NCI-H2029 treated with DMSO at 0.1 percent for 48 hours (cell line): ENCODE results near the gene TSGA10IP.

ENCODE experiments used
- DNase-seq: peaks from one replicate; lab custom pipeline; 2025; lab: John Stamatoyannopoulos, UW

TSGA10IP gene

DNA sequence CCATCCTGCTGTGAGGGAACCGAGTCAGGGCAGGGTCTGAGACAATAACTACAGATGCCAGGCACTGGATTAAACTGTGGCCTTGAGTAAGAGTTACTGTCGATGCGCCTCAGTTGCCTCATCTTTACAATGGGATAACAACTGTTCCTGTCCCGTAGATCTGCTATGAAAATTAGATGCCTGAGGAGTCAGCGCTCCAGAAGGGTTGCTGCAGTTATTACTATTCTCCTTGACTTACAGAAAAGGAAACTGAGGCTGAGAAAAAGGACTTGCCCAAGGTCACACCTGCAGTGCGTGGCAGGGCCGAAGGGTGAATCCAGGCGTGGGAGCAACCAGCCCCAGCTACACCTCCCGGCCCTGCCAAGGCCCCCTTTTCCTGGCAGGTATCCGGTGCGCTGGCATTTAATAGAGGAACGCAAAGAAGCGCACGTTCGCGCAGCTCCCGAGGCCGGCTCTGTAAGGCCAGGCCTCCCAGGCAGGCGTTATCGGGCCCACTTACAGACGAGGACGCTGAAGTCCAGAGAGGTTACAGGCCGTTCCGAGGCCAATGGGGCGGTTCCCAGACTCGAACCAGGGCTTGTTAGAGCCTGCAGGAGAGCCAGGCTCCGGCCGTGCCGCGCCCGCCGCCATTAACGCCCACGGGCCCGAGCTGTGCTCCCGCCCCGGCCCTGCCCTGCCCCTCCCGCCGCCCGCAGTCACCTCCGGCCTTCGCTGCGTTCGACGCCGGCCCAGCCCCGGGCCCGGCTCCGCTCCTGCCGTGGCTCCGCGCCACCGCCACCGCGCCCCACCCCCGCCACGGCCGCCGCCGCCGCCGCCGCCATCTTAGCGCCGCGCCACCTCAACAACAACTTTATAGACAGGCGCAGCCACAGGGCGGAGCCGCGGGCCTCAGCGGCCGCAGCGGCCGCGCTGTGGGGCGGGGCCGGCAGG is 26.8 kb upstream of the TSGA10IP start, which contains the start of gene C11orf68:
Gene C11orf68 (minus strand): TSS at position 852 of the 930 bp plus-strand sequence. CDS start 31 bp downstream, at position 821.
- DNase-seq, result no peak

DNA sequence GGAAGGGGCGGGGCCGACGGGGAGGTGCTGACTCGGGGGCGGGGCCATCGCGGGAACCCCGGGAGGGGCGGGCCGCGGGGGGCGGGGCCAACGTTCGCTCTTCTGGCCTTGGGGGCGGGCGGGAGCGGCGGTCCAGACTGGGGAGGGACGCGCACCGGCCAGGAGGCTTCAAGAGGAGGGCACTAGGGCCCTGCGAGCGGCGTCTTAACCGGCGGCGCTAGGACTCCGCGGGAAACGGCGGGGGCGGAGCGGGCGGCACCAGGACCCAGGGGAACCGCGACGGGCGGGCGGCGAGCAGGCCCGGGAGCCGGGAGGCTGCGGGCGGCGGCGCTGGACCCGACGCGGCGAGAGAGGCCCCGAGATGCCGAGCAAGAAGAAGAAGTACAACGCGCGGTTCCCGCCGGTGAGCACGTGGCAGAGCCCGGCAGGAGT is 26.1 kb upstream of the TSGA10IP start, which contains the start of gene DRAP1:
Gene DRAP1 (plus strand): TSS at position 286 of the 432 bp plus-strand sequence. CDS start 76 bp downstream, at position 362.
- DNase-seq, result peak; percentile 85

GRCh38 chr11:65919573-65920371 is 25.5 kb upstream of the TSGA10IP start:
- no peak for DNase-seq

- no peak for DNase-seq
These were observed 24.9 kb upstream of the TSGA10IP start for GRCh38 chr11:65920372-65920802.

- DNase-seq, result no peak
These were observed 24.2 kb upstream of the TSGA10IP start for GRCh38 chr11:65921033-65921555.

- no peak for DNase-seq
These were observed 23.4 kb upstream of the TSGA10IP start for GRCh38 chr11:65921876-65922275.

DNA sequence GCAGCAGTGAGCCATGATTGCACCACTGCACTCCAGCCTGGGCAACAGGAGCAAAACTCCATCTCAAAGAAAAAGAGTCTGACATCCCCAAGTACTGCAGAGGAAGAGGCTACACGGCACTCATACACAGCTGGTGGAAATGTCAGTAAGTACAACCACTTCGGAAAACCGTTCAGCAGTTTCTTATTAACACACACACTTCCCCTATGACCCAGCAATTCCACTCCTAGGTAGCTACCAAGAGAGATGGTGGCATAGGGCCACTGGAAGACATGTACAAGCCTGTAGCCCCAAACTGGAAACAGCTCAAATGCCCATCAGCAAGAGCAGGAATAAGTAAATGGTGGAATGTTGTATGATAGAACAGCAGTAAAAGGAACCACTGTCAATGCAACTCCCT is 22.7 kb upstream of the TSGA10IP start:
- no peak for DNase-seq

DNA sequence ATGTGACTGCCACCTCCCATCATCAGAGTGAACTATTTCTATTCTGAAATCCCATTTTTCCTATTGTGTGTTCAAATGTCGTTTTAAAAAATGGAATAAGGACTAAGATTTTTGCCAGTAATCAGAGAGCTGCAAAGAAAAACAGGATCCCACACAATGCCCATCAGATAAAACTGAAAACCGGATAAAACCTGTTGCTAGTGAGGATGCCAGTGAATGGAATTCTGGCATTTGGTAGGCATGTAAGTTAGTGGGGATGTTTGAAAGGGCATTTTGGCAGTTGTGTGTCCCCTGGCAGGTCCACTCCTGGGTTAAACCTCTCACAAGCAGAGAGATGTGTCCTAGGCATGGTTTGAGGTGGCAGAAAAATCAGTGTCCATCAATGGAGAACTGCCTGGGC is 19.9 kb upstream of the TSGA10IP start:
- DNase-seq, result no peak

DNA sequence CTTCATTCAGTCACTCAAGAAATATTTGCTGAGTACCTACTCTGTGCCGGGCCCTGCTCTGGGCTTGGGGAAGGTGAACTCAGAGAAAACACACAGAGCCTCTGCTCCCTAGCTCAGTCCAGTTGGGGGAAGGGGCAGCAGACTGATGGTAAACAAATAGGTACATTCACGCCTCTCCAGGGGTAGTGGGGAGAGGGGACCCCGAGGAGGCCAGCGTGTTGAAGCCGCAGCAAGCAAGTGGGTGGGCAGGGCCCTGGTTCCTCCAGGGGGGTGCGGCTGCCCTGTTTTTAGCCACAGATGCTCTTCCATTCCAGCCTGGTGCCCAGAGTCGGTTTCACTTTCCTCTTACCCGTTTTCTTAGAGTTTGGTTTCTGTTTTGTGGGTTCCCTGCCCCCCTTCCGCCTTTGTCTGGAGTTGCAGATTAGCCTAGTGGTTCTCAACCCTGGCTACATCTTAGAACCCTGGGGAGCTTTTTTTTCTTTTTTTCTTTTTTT is 17.3 kb upstream of the TSGA10IP start:
- DNase-seq, result no peak

DNA sequence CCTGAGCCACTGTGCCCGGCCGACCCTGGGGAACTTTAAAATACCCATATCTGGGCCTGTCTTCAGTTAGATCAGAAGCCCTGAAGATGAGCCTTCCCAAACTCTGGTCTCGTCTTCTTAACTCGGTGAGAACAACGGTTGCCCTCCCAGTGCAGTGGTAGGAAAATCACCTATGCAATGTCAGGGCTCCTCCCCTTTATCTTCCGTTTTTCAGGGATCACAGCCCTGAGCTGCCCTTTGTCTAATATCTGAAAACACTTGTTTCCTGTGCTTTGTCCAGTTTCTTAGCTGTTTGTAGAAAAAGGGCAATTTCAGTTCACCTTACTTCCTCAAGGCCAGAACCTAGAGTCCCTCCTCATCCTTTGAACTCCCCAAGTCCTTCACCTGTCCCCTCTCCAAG is 16.6 kb upstream of the TSGA10IP start:
- no peak for DNase-seq

DNA sequence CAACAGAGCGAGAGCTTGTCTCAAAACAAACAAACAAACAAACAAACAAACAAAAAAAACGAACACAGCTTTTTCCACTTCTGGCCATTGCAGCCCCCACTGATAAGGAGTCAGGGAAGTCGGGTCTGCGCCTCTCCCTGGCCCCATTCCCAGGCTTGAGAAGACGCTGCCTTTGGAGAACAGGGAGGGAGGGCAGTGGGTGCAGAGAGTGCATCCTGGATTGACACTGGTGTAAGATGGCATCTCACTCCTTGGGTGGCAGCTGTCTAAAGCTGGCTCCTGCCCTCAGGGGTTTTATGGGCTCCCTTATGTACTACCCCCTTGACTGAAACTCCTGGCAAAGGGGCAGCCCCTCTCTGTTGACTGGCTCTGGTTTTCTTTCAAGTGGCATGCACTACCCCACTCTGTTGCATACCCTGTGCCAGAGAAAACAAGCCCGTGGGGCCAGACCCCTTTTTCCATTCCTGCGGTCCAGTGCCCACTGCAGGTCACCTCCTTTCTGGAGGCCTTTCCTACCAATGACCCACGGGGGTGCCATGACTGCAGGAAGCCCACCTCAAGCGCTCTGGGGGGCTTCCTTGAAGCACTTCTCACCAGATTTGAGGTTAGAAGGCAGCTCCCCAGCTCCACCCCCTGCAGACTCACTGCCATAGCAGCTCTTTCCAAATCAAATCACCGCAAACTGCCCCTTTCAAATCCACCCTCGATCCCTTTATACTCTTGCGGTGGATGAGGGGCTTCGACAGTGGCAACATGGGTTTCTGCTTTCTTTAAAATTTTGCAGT is 13.3 kb upstream of the TSGA10IP start:
- no peak for DNase-seq

GRCh38 chr11:65932558-65932919 is 12.7 kb upstream of the TSGA10IP start:
- no peak for DNase-seq

DNA sequence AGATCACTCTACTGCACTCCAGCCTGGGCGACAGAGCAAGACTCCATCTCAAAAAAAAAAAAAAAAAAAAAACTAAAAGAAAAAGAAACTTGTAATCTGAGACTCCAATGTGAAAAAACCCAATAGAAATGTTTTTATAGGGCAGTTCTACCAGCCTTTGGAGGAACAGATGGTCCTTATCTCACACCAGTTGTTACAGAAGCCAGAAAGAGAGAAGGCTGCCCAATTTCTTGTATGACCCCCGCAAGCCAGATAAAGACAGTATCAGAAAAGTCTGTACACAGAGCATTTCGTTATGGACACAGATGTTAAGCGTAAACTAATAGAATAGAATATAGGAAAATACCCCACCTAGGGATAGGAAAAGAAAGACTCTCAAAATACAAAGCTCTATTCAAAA is 11.3 kb upstream of the TSGA10IP start:
- no peak for DNase-seq

GRCh38 chr11:65937766-65938165 is 7.5 kb upstream of the TSGA10IP start:
- no peak for DNase-seq

GRCh38 chr11:65941720-65942310 is 3.5 kb upstream of the TSGA10IP start:
- DNase-seq, result no peak

- no peak for DNase-seq
These were observed 2.7 kb upstream of the TSGA10IP start for GRCh38 chr11:65942531-65942930.

GRCh38 chr11:65944191-65944590 is 1.1 kb upstream of the TSGA10IP start:
- DNase-seq, result no peak

GRCh38 chr11:65944767-65945166 is 513 bp upstream of the TSGA10IP start:
- no peak for DNase-seq

GRCh38 chr11:65945941-65946558 is 770 bp downstream of the TSGA10IP start:
- no peak for DNase-seq

GRCh38 chr11:65946655-65947054 is 1.4 kb downstream of the TSGA10IP start:
- DNase-seq, result no peak

DNA sequence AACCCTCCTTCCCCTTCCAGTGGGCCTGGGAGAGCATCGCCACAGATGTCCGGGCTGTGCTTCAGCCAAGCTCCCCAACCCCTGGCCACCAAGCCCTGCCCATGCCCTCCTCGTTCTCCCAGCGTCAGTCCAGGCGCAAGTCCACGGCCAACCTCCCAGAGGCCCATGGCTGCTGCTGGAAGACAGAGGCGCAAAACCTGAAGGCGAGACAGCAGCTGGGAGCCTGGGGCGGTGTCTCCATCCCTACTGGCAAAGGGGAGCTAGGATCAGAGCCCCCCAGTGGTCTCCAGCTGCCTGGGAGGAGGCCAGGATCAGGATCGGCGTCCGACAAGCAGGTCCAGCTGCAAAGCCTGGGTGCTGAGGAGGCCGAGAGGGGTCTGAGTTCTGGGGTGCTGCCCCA is 1.9 kb downstream of the TSGA10IP start:
- DNase-seq, result no peak
